Stomach smooth muscle (tissue), 2 donors: ENCODE measurements around the gene GPRC5A.

Experiments used
- H3K27ac ChIP-seq: one replicate; pipeline ENCODE4 v1.7.0; 2013; ENCODE audit warnings: mild to moderate bottlenecking, low read length, inconsistent platforms
- H3K27me3 ChIP-seq, 2 donors: one replicate each; pipeline ENCODE4 v1.7.0; 2013; ENCODE audit warnings: low read length in 2 of 2; ENCODE audit not compliant: insufficient read depth in 2 of 2, control insufficient read depth in 1 of 2
- H3K36me3 ChIP-seq, 2 donors: one replicate each; pipeline ENCODE4 v1.7.0; 2013; ENCODE audit warnings: low read length in 2 of 2; ENCODE audit not compliant: control insufficient read depth in 2 of 2, insufficient read depth in 2 of 2
- H3K4me1 ChIP-seq: one replicate; pipeline ENCODE4 v1.7.0; 2013; ENCODE audit warnings: low read length; ENCODE audit not compliant: control insufficient read depth, insufficient read depth
- H3K4me3 ChIP-seq, 2 donors: one replicate each; pipeline ENCODE4 v1.7.0; 2013; ENCODE audit warnings: low read length in 2 of 2
- H3K9ac ChIP-seq, 2 donors: one replicate each; pipeline ENCODE4 v1.7.0; 2013; ENCODE audit warnings: low read length in 2 of 2, mild to moderate bottlenecking in 1 of 2
- H3K9me3 ChIP-seq, 2 donors: one replicate each; pipeline ENCODE4 v1.7.0; 2013; ENCODE audit warnings: low read length in 2 of 2; ENCODE audit not compliant: control insufficient read depth in 2 of 2
- donor health status: healthy.
- donor health status: Pancreatic carcinoma.

Gene GPRC5A

GRCh38 chr12:12926571-12927071, 35.3 kb downstream of the GPRC5A start:
- no peaks in the 10 kb centered on the region for H3K9me3 ChIP-seq
- no peak overlapping the region for H3K9ac ChIP-seq
- H3K4me3 ChIP-seq = peak overlapping the region in 1 of 2 donors; percentile 60
- no peak overlapping the region for H3K27ac ChIP-seq
- H3K27me3 ChIP-seq = no peaks in the 10 kb centered on the region
- H3K36me3 ChIP-seq = no peaks in the 10 kb centered on the region
- peaks cover 5% of the 10 kb centered on the region for H3K4me1 ChIP-seq

- Histone ChIP-seq H3K9me3 (no peaks in the 10 kb centered on the region), H3K27ac (no peak overlapping the region), H3K9ac (peak overlapping the region in 1 of 2 donors; percentile 51), H3K36me3 (no peaks in the 10 kb centered on the region), H3K4me3 (peak overlapping the region; percentile 60 to 66), H3K4me1 (peaks cover 5% of the 10 kb centered on the region), H3K27me3 (no peaks in the 10 kb centered on the region)
These were observed 36.1 kb downstream of the GPRC5A start for GRCh38 chr12:12927211-12928079.

GRCh38 chr12:12929696-12930095, 38.3 kb downstream of the GPRC5A start:
- Histone ChIP-seq H3K4me1 (peaks cover 5% of the 10 kb centered on the region), H3K4me3 (no peak overlapping the region), H3K9ac (no peak overlapping the region), H3K27me3 (no peaks in the 10 kb centered on the region), H3K36me3 (no peaks in the 10 kb centered on the region), H3K9me3 (no peaks in the 10 kb centered on the region), H3K27ac (no peak overlapping the region)

GRCh38 chr12:12930633-12931219, 39.4 kb downstream of the GPRC5A start:
- no peaks in the 10 kb centered on the region for H3K36me3 ChIP-seq
- H3K4me1 ChIP-seq = peaks cover 5% of the 10 kb centered on the region
- H3K4me3 ChIP-seq = no peak overlapping the region
- no peaks in the 10 kb centered on the region for H3K27me3 ChIP-seq
- no peak overlapping the region for H3K27ac ChIP-seq
- no peak overlapping the region for H3K9ac ChIP-seq
- H3K9me3 ChIP-seq = no peaks in the 10 kb centered on the region

GRCh38 chr12:12933742-12934141, 42.4 kb downstream of the GPRC5A start:
- H3K27ac ChIP-seq = no peak overlapping the region
- H3K4me3 ChIP-seq = no peak overlapping the region
- H3K4me1 ChIP-seq = no peaks in the 10 kb centered on the region
- no peaks in the 10 kb centered on the region for H3K36me3 ChIP-seq
- H3K27me3 ChIP-seq = no peaks in the 10 kb centered on the region
- H3K9me3 ChIP-seq = no peaks in the 10 kb centered on the region
- H3K9ac ChIP-seq = no peak overlapping the region

- no peaks in the 10 kb centered on the region for H3K4me1 ChIP-seq
- H3K27me3 ChIP-seq = no peaks in the 10 kb centered on the region
- H3K9me3 ChIP-seq = no peaks in the 10 kb centered on the region
These were observed 43.2 kb downstream of the GPRC5A start for GRCh38 chr12:12934556-12934955.

GRCh38 chr12:12936983-12937491, 45.7 kb downstream of the GPRC5A start:
- Histone ChIP-seq H3K4me3 (no peak overlapping the region), H3K36me3 (no peaks in the 10 kb centered on the region), H3K9ac (no peak overlapping the region), H3K27ac (no peak overlapping the region), H3K9me3 (no peaks in the 10 kb centered on the region), H3K4me1 (no peaks in the 10 kb centered on the region), H3K27me3 (no peaks in the 10 kb centered on the region)

More at GRCh38 chr12:12934556-12934955, 43.2 kb downstream of the GPRC5A start:
- no peak overlapping the region for H3K9ac ChIP-seq
- no peak overlapping the region for H3K27ac ChIP-seq
- no peak overlapping the region for H3K4me3 ChIP-seq
- no peaks in the 10 kb centered on the region for H3K36me3 ChIP-seq

- H3K27ac ChIP-seq = no peak overlapping the region
- no peaks in the 10 kb centered on the region for H3K36me3 ChIP-seq
- H3K9me3 ChIP-seq = no peaks in the 10 kb centered on the region
- no peaks in the 10 kb centered on the region for H3K4me1 ChIP-seq
- no peaks in the 10 kb centered on the region for H3K27me3 ChIP-seq
- no peak overlapping the region for H3K4me3 ChIP-seq
- H3K9ac ChIP-seq = no peak overlapping the region
These were observed 47.2 kb downstream of the GPRC5A start for GRCh38 chr12:12938541-12938940.

- H3K27ac ChIP-seq = no peak overlapping the region
- H3K9me3 ChIP-seq = no peaks in the 10 kb centered on the region
- H3K4me1 ChIP-seq = no peaks in the 10 kb centered on the region
- H3K27me3 ChIP-seq = no peaks in the 10 kb centered on the region
- H3K36me3 ChIP-seq = no peaks in the 10 kb centered on the region
- H3K9ac ChIP-seq = no peak overlapping the region
- H3K4me3 ChIP-seq = no peak overlapping the region
These were observed 48.5 kb downstream of the GPRC5A start for GRCh38 chr12:12939888-12940287.

GRCh38 chr12:12941450-12942350, 50.3 kb downstream of the GPRC5A start:
- H3K36me3 ChIP-seq = no peaks in the 10 kb centered on the region
- H3K9ac ChIP-seq = no peak overlapping the region
- no peaks in the 10 kb centered on the region for H3K4me1 ChIP-seq
- no peak overlapping the region for H3K27ac ChIP-seq
- no peaks in the 10 kb centered on the region for H3K27me3 ChIP-seq
- no peak overlapping the region for H3K4me3 ChIP-seq
- no peaks in the 10 kb centered on the region for H3K9me3 ChIP-seq
